Tibial nerve (tissue), 3 donors: ENCODE results near the gene PRM1.

Experiments
- POLR2A ChIP-seq, 2 donors: fragments of 450-650 bp; IDR thresholded peaks; one replicate each; pipeline ENCODE4 v1.6.1; 2017; ENCODE audit warnings: antibody characterized with exemption in 2 of 2, mild to moderate bottlenecking in 2 of 2, moderate library complexity in 2 of 2
- TF ChIP-seq, protein P1 (sequence below), 5 experiments: fragments of 200-600 bp in 3 of 5; fragments of 450-650 bp in 2 of 5; sonication (generic) in 3 of 5; IDR thresholded peaks; one replicate each; pipeline ENCODE4 v1.5.1; 2016 to 2019; ENCODE audit warnings: antibody characterized with exemption in 5 of 5, mild to moderate bottlenecking in 3 of 5, moderate library complexity in 2 of 5

DNA sequence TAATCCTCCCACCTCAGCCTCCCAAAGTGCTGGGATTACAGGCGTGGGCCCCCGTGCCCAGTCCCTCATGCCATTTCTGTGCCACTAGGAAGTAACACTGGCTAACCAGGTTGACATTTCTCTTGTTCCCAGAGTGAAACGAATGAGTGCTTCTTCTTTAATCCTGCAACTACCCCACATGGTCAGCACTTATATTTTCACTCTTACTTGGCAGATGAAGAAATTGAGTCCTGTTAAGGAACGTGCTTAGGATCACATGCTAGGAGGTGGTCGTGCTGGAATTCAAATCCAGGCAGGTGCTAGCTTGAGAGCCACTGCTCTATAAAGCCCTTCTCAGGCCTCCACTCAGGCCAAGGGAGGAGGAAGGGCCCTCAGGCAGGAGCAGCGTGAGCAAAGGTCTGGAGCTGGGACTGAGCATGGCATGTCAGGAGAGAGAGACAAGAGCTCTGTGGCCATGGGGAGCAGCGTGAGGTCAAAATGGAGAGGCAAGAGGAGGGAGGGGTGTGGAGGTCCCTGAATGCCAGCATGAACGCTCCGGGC is 45.7 kb upstream of the PRM1 start:
- TF ChIP-seq, protein P1, sequence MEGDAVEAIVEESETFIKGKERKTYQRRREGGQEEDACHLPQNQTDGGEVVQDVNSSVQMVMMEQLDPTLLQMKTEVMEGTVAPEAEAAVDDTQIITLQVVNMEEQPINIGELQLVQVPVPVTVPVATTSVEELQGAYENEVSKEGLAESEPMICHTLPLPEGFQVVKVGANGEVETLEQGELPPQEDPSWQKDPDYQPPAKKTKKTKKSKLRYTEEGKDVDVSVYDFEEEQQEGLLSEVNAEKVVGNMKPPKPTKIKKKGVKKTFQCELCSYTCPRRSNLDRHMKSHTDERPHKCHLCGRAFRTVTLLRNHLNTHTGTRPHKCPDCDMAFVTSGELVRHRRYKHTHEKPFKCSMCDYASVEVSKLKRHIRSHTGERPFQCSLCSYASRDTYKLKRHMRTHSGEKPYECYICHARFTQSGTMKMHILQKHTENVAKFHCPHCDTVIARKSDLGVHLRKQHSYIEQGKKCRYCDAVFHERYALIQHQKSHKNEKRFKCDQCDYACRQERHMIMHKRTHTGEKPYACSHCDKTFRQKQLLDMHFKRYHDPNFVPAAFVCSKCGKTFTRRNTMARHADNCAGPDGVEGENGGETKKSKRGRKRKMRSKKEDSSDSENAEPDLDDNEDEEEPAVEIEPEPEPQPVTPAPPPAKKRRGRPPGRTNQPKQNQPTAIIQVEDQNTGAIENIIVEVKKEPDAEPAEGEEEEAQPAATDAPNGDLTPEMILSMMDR (IDR thresholded peaks at IDR 0.05), result no peak
- TF ChIP-seq POLR2A (IDR thresholded peaks at IDR 0.05), result no peak
